D721Med (cell line): ENCODE results near the gene ARHGAP26.
A peak's percentile ranks its signal among the peaks of the same experiment; 100 is the strongest.

ENCODE experiments used
- DNase-seq: peaks from one replicate; pipeline ENCODE4 v3.0.0; 2011; ENCODE audit warnings: low spot score; ENCODE audit not compliant: insufficient read length
- FAIRE-seq: peaks from 2 replicates; lab custom pipeline; 2011; peaks lifted over from hg19 to GRCh38; lab: Jason Lieb, UNC
- TF ChIP-seq, protein P1 (sequence below): IDR thresholded peaks from 2 replicates; pipeline ENCODE4 v1.5.1; 2012; ENCODE audit warnings: mild to moderate bottlenecking, control low read depth; ENCODE audit not compliant: insufficient read depth; ENCODE audit errors: missing control alignments

Gene ARHGAP26, protein sequence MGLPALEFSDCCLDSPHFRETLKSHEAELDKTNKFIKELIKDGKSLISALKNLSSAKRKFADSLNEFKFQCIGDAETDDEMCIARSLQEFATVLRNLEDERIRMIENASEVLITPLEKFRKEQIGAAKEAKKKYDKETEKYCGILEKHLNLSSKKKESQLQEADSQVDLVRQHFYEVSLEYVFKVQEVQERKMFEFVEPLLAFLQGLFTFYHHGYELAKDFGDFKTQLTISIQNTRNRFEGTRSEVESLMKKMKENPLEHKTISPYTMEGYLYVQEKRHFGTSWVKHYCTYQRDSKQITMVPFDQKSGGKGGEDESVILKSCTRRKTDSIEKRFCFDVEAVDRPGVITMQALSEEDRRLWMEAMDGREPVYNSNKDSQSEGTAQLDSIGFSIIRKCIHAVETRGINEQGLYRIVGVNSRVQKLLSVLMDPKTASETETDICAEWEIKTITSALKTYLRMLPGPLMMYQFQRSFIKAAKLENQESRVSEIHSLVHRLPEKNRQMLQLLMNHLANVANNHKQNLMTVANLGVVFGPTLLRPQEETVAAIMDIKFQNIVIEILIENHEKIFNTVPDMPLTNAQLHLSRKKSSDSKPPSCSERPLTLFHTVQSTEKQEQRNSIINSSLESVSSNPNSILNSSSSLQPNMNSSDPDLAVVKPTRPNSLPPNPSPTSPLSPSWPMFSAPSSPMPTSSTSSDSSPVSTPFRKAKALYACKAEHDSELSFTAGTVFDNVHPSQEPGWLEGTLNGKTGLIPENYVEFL

DNA sequence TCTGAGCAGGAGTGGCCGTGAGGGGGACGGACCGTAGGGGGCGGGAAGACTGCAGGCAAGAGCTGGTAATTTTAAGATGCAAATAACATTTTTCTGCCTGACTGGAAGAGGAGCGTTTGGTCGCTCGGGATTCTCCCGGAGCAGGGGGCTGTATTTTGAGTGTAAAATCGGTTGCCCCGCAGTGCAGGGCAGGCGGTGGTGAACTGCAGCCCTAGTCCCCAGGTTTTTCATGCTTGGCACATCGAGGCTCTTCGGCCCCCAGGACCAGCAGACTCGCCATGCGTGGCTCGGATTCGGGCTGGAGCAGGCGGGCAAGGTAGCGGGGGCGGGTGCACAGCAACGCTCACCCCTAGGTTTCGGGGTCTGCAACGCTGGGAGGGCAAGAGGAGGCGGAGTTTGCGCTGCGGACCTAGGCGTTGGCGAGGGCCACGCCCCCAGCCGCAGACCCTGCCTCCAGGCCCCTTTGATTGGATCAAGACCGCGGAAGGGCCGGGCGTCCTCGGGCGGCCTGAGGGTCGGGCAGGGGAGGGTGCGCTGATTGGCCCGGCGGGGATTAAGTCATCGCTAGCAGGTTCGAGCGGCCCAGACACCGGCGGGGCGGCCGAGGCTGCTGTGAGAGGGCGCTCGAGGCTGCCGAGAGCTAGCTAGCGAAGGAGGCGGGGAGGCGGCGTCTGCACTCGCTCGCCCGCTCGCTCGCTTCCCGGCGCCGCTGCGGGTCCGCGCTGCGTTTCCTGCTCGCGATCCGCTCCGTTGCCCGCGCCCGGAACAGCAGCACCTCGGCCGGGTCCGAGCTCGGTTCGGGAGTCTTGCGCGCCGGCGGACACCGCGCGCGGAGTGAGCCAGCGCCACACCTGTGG, at the start of gene ARHGAP26:
Gene ARHGAP26 (plus strand): TSS at position 585 of the 857 bp plus-strand sequence. CDS start 385 bp downstream, outside the sequence.
- peak; percentile 55 for DNase-seq
- FAIRE-seq, result no peak
- TF ChIP-seq, protein P1, sequence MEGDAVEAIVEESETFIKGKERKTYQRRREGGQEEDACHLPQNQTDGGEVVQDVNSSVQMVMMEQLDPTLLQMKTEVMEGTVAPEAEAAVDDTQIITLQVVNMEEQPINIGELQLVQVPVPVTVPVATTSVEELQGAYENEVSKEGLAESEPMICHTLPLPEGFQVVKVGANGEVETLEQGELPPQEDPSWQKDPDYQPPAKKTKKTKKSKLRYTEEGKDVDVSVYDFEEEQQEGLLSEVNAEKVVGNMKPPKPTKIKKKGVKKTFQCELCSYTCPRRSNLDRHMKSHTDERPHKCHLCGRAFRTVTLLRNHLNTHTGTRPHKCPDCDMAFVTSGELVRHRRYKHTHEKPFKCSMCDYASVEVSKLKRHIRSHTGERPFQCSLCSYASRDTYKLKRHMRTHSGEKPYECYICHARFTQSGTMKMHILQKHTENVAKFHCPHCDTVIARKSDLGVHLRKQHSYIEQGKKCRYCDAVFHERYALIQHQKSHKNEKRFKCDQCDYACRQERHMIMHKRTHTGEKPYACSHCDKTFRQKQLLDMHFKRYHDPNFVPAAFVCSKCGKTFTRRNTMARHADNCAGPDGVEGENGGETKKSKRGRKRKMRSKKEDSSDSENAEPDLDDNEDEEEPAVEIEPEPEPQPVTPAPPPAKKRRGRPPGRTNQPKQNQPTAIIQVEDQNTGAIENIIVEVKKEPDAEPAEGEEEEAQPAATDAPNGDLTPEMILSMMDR, result no peak

DNA sequence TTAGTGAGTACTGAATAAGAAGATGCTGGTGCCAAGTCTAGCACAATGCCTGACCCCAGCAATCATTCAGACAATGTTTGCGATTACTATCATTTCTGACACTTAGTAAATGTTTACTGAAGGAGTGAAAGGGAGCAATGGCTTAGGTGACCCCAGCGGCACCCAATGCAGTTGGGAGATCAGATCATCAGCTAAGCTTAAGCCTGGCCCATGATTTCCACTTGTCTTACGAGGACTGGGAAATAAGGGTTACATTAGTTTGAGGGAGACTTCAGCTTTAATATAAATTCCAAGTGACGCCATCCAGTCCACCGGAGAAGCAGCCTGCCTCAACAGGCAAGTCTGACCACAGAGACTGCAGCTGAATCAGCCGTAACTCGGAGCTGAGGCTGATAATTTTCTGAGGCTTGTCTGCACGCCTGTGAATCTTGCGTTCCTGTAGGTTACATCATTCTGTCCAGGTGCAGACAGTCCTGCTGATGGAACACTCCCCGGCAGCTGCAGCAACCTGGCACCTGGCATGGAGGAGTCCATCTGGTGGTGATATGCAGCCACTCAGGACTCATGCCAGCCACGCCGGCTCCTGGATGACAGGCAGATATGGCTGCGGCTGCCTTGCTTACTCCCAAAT, 49.4 kb upstream of the ARHGAP26 start:
- TF ChIP-seq, protein P1, result no peak
- FAIRE-seq (no peak), DNase-seq (no peak)

DNA sequence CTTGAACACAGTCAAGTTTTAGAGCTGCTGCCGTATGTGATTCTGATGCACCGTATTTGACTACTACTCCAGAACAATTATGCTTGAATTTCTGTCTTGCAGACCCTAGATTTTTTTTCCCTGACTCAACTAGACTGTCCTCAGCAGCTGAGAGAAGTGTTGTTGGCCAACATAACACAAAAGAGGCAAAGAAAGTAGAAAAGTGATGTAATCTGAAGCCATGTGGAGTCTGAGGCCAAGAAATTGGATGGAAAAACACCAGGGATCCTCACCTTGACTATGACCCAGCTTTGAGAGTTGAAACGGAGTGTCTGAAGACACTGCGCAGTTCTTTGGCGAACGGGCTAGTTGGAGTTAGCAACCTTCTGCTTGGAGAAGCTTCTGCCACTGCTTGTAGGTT, 48.0 kb upstream of the ARHGAP26 start:
- no peak for DNase-seq
- no peak for FAIRE-seq
- TF ChIP-seq, protein P1, result no peak

DNA sequence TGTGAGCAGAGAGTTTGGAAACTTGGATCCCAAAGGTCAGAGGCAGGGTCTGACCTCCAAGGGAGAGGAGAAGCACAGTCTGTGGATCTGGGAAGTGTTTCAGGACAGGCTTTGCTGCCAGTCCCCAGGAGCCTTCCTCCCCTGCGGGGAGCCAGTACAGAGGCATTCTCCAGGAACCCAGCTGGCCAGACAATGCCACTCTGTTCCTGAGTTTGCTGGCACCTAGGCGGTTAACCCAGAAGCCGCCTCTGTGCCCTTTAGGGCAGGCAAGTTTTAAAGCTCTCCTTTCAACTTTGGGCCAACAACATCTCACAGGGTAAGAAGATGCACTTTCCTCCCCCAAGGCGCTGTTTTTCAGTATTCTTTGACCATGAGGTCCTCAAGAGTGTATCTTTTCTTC, 47.3 kb upstream of the ARHGAP26 start:
- FAIRE-seq (no peak), DNase-seq (no peak)
- TF ChIP-seq, protein P1, result no peak

DNA sequence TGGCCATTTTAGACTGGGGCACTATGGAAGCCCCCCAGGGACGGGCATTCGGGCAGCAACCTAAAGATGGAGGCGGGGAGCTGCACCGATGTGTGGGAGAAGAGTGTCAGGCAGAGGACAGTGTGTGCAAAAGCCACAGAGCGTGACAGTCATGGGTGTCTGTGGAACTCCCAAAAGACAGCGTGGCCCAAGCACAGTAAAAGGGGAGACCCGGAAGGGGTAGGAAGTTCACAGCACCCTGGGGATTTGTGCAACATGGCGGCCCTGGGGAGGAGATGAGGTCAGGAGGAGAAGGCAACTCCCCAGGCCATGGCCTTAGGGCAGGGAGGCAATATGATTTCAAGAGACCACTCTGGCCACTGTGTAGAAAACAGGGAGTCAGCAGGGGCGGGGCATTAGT, 45.4 kb upstream of the ARHGAP26 start:
- DNase-seq, result no peak
- no peak for FAIRE-seq
- TF ChIP-seq, protein P1, result no peak

DNA sequence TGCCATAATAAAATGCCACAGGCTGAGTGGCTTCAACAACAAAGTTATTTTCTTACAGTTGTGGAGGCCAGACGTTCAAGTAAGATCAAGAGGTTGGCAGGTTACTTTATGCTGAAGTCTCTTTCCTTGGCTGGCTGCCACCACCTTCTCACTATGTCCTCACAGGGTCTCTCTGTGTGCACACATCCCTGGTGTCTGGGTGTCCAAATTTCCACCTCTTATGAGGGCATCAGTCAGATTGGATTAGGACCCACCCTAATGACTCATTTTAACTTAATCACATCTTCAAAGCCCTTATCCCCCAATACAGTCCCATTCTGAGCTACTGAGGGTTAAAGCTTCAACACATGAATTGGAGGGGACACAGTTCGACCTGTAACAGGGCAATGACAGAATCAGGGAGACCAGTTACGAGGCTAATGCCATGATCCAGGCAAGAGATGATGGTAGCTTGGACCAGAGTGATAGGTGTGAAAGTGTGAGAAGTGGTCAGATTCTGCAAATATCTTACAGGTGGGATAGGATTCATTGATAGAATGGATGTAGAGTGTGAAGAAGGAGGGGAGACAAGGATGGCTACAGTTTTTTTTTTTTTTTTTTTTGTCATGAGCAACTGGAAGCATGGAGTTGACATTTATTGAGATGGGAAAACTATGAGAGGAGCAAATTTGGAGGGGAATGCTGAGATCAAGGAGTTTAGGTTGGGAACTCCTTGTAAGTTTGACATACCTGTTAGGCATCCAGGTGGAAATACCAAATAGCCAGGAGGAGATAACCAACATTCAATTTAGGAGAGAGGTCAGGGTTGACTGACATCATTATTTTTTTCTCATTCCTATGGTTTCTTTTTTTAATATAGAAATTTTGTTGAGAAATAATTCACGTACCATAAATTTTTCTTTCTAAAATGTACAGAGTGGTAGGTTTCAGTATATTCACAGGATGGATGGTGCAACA, 44.7 kb upstream of the ARHGAP26 start:
- TF ChIP-seq, protein P1, result no peak
- DNase-seq, result no peak
- no peak for FAIRE-seq
